NCI-H345 treated with DMSO at 0.1 percent for 48 hours (cell line): ENCODE data around the gene CRX.
"Not testable (repeated sequence)": the region's sequence is repeated elsewhere in the genome, so short reads cannot be mapped to it uniquely, and the experiment has no call there.

Experiments used
- DNase-seq: peaks from one replicate; lab custom pipeline; 2025; ENCODE audit not compliant: unreplicated experiment; lab: John Stamatoyannopoulos, UW

CRX gene

DNA sequence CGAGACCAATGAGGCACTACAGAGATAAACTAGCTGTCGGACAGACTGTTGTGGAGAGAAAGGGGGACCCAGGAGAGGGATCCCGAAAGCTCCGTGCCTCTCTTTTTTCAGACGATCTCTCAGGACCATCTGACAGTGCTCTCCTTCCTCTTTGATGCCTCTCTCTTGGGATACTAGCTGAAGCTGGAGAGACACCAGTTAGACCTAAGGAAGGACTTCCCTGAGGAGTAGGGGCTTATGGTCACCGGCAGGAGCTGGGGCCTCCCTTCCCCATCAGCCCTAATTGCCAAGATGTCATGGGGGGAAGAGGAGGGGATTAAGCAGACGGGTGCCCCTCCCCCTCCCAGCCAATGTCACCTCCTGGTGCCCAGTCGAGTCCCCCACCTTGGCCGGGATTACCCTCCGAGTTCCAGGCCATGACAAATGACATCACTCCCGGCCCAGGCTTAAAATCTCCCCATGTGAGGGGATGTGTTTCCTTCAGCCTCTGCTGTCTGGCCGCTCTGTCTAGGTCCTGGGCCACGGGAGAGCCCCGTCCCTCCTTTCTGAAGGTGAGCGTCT, at the start of gene CRX:
TSS of gene CRX (plus strand) at position 478 of the 561 bp plus-strand sequence. CDS start 12,507 bp downstream, outside the sequence.
- DNase-seq: no peak

- peak; percentile 81 for DNase-seq
Measured at GRCh38 chr19:47776568-47776967, 45.2 kb upstream of the CRX start.

DNA sequence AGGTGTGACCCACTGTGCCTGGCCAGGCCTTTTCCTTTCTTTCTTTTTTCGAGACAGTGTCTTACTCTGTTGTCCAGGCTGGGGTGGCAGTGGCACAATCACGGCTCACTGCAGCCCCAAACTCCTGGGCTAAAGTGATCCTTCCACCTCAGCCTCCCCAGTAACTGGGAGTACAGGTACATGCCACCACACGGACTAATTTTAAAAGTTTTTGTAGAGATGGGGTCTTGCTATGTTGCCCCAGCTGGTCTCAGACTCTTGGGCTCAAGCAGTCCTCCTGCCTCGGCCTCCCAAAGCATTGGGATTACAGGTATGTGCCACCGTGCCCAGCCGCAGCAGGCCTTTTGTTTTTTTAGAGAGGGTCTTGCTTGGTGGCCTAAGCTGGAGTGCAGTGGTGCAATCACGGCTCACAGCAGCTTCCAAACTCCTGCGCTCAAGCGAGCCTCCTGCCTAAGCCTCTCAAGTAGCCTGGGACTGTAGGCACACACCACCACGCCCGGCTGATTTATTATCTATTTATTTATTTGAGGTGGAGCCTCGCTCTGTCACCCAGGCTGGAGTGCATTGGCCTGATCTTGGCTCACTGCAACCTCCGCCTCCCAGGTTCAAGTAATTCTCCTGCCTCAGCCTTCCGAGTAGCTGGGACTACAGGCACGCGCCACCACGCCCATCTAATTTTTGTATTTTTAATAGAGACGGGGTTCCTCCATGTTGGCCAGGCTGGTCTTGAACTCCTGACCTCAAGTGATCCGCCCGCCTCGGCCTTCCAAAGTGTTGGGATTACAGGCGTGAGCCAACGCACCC, 44.3 kb upstream of the CRX start:
- DNase-seq: not testable (repeated sequence)

DNA sequence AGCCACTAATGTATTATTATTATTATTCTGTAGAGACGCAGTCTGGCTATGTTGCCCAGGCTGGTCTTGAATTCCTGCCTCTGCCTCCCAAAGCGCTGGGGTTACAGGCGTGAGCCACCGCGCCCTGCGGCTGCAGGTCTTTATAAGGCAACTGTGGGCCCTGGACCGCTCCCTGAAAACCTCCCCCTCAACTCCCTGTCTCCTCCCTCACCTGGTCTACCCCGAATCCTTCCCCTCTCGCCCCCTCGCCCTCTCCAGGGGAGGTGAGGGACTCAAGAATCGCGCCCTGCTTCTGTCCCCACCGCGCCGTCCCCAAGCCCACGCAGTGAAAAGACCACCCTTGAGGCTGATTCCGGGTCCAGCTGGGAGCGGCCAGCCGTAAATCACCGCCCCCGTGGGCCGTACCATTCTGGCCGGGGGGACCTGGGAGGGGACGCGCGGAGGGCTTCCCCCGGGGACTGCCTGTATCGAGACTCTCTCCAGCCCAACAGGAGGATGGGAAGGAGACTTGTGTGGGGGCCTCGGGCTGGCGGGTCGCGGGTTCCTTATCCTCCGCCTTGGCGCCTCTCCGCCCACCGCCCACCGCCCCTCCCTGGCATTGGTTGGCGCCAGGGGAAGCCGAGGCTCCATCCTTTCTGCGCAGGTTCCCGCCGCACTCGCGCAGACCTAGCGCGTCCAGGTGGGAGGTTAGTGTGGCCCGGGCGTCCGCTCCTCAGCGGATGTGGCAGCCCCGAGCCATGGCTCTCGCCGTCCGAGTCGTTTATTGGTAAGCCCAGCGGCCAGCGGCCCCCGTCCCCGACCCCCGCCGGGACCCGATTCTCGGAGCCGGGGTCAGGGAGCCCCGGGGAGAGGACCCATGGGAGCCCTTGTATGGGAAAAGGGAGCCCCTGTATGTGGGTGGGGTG, 43.4 kb upstream of the CRX start, which contains the start of gene SELENOW:
TSS of gene SELENOW (plus strand) at position 655 of the 905 bp plus-strand sequence. CDS start at position 738, 83 bp downstream.
- DNase-seq: peak; percentile 32

DNA sequence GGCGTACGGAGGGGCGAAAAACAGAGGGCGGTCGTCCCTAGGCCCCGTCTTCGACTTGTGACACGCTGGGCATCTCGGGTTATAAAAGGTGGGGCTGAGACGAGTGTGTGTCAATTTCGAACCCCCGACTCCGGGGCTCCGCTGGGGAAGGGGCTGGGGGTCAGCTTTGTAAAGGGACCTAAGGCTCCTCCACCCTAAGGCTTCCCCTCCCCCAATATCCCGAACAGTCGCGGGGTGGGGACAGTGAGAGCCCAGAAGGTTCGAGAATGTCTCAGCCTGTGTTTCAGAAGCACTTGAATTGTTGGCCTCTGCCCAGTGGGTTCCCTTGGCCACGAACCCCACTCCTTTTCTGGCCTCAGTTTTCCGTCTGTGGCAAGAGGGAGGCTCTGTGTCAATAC, 42.8 kb upstream of the CRX start:
- DNase-seq: no peak

GRCh38 chr19:47779524-47780214, 42.1 kb upstream of the CRX start:
- no peak for DNase-seq

DNA sequence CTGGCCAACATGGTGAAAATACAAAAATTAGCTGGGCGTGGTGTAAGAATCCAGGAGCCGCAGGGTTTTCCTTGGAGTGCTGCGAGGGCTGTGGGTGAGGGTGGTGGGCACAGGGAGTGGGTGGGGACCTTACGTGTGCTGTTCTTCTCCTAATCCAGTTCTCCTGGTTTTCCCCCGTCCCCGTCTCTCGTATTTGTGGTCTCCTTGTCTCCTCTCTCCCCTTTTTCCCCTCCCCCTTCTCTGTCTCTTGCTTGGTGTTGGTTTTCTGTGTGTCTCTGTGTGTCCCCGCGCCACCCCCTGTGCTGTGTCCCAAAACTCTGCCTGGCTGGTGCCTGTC, 41.6 kb upstream of the CRX start:
- DNase-seq: no peak

DNA sequence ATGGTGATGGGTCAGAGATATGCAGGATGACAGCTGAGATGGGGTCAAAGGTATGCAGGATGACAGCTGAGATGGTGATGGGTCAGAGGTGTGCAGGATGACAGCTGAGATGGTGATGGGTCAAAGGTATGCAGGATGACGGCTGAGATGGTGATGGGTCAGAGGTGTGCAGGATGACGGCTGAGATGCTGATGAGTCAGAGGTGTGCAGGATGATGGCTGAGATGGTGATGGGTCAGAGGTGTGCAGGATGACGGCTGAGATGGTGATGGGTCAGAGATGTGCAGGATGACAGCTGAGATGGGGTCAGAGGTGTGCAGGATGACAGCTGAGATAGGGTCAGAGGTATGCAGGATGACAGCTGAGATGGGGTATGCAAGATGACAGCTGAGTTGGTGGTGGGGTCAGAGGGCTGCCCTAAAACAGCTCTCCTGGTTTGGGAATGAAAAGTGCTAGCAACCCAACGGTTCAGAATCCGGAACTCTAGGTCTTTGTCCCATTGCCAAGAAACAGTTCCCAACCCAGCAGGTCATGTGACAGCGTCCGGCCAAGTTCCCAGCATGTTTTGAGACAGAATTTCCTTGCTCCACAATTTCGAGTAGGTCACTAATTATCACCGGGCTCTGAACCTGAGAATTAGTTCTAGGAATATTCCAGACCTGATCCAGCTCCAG, 40.0 kb upstream of the CRX start:
- DNase-seq: no peak

DNA sequence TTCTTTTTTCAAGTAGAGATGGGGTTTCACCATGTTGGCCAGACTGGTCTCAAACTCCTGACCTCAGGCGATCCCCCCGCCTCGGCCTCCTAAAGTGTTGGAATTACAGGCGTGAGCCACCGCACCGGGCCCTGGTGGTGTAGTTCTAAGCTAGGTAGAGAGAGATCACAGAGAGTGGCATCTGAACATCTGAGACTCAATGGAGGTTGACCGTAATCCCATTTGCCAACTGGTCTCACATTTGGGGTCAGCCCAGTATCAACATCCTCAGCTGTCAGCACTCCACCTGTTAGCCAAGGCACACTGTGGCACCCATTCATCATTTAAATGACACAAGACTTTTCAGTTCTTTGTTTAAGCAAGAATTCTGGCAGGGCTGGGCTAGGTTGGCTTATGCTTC, 35.2 kb upstream of the CRX start:
- no peak for DNase-seq

DNA sequence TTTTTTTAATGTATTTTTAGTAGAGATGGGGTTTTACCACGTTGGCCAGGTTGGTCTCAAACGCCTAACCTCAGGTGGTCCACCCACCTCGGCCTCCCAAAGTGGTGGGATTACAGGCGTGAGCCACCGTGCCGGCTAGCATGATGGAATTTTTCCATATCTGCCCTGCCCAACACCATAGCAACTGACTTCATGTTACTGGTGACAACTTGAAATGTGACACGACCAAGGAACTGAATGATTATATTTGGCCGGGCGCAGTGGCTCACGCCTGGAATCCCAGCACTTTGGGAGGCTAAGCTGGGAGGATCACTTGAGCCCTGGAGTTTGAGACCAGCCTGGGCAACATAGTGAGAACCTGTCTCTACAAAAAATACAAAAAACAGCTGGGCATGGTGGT, 34.4 kb upstream of the CRX start:
- not testable (repeated sequence) for DNase-seq

- DNase-seq: not testable (repeated sequence)
Measured at GRCh38 chr19:47789811-47790210, 31.9 kb upstream of the CRX start.

DNA sequence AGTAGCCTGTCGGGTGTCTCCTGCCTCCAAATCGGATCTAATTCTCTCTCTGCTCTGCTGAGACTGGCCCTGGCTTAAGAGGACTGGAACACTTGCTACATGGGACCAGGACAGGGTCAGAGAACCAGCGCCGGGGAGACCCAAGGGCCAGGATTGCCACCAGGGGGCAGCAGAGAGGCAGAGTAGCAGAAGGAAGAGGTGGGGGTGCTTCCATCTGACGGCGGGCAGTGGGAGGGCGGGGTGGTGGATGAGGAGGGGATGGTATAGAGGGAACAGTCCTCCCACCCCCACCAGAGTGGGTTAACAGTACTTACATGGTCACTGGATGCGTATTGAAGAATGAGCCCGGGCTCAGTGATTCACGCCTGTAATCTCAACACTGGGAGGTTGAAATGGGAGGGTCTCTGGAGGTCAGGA, 31.3 kb upstream of the CRX start:
- DNase-seq: no peak

DNA sequence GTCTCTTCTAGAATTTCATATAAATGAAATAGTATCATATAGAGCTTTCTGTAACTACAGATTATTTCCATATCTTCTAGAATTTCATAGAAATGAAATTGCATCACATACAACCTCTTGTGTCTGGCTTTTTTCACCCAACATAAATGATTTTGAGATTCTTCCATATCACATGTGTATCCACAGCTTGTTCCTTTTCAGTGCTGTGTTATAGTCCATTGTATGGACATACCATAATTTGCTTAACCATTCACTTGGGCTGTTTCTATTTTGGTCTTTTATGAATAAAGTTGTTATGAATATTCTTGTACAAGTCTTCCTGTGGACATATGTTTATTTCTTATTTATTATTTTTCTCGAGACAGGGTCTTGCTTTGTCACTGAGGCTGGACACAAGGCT, 29.1 kb upstream of the CRX start:
- DNase-seq: no peak

DNA sequence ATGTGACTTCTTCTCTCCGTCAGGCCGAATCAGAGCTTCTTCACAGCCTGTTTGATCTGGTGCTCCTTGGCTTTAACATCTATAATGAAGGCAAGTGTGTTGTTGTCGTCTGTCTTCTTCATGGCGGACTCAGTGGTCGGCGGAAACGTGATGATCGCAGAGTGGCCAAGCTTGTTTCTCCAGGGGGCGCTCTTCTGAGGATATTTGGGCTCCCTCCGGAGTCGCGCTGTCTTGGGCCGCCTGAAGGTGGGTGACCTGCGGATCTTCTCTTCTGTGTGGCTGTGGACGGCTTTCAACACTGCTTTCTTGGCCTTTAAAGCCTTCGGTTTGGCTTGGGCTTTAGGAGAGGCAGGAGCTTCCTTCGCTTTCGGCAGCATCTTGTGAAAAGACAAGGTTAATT, 27.2 kb upstream of the CRX start:
- no peak for DNase-seq

- DNase-seq: no peak
Measured at GRCh38 chr19:47796785-47797184, 25.0 kb upstream of the CRX start.

DNA sequence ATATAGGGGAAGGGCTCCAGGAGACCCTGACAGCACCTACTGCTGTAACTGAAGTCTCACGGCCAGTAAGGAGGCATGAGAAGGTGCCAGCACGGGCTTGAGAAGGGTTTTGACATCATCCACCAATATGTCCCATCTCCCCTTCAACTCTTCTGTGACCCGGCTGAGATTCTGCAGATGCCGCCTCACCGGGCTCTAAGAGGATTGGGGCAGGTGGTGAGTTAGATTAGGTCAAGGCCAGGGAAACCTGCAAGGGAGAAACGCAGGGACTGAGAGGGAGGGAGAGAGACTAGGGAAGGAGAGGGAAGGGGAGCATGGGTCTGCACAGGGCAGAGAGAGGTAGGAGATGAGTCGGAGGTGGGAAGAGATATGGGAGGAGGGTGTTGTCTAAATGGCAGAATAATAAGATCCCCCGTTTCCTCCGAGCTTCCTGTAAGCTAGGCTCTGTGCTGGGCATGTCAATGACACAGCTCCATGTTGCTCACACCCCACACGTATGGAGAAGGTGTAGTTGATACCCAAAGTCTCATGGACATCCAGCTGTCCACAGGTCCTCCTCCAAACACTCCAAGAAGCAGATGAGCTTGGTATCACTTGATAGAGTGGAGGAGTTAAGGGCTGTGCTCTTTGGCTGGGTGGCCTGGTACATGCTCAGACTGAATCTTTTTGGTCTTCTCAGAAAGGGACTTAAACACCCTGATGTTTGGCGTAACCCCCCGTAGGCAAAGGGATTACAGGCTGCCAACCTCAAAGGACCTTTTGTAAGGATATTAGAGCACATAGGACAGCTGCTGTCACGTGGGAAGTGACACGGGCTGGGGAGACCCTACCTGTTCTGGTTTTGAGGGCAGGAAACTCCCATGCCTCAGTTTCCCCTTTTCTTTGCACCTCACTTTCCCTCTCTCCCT, 23.5 kb upstream of the CRX start:
- no peak for DNase-seq

DNA sequence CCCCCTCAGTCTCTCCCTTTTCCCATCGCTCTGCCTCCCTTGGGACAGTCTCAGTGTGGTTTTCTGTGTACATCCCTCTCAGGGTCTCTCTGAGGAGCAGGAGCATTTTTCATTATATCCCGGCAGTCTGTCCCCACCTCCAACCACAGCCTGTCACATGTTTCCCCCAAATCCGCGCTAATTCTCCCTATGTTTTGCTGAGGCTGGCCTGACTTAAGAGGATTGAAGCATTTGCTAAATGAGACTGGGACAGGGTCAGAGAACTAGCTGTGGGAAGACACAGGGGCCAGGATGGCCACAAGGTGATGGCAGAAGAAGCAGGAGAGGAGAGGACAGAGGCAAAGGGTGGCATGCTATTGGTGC, 22.9 kb upstream of the CRX start:
- no peak for DNase-seq

DNA sequence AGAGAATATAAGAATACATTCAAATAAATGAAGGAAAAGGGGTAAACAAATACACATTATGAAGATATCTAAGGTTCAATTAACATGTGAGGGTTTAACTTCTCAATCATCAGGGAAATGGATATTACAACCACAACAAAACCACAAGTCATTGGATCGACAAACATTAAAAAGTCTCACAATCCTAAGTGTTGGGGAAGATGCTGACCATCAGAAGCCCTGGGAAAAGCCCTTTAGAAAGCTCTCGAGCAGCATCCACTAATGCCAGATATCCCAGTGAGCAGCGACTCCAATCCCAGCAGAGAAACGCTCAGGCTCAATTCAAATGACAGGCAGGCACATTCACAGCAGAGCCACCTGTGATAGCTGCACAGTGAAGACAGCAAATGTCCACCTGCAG, 20.5 kb upstream of the CRX start:
- no peak for DNase-seq

- DNase-seq: no peak
Measured at GRCh38 chr19:47802521-47803043, 19.2 kb upstream of the CRX start.
